Effector memory CD4-positive, alpha-beta T cell (primary cell): ENCODE data around the gene INSC.

Experiments
- DNase-seq, 3 donors: peaks; one replicate each; pipeline ENCODE4 v3.0.0-alpha.2; 2020
- H3K27ac ChIP-seq: 2 replicates; pipeline ENCODE4 v1.7.0; 2013; ENCODE audit warnings: mild to moderate bottlenecking, low read length, moderate library complexity; ENCODE audit not compliant: insufficient read depth, poor library complexity, severe bottlenecking
- H3K27me3 ChIP-seq: replicated peaks from 2 replicates; pipeline ENCODE4 v1.7.0; 2013; ENCODE audit warnings: mild to moderate bottlenecking, low read length; ENCODE audit not compliant: insufficient read depth, control insufficient read depth, poor library complexity, severe bottlenecking
- H3K36me3 ChIP-seq: 2 replicates; pipeline ENCODE4 v1.7.0; 2013; ENCODE audit warnings: mild to moderate bottlenecking, low read length, moderate library complexity; ENCODE audit not compliant: control insufficient read depth, insufficient read depth
- H3K4me1 ChIP-seq: 2 replicates; pipeline ENCODE4 v1.7.0; 2013; ENCODE audit warnings: low read length, mild to moderate bottlenecking; ENCODE audit not compliant: control insufficient read depth, insufficient read depth, poor library complexity, severe bottlenecking
- H3K4me3 ChIP-seq: 2 replicates; pipeline ENCODE4 v1.7.0; 2013; ENCODE audit warnings: low read length, low read depth, mild to moderate bottlenecking; ENCODE audit not compliant: insufficient read depth, poor library complexity, severe bottlenecking
- H3K9me3 ChIP-seq: 2 replicates; pipeline ENCODE4 v1.7.0; 2013; ENCODE audit warnings: mild to moderate bottlenecking, low read length, moderate library complexity; ENCODE audit not compliant: control insufficient read depth

Gene INSC

DNA sequence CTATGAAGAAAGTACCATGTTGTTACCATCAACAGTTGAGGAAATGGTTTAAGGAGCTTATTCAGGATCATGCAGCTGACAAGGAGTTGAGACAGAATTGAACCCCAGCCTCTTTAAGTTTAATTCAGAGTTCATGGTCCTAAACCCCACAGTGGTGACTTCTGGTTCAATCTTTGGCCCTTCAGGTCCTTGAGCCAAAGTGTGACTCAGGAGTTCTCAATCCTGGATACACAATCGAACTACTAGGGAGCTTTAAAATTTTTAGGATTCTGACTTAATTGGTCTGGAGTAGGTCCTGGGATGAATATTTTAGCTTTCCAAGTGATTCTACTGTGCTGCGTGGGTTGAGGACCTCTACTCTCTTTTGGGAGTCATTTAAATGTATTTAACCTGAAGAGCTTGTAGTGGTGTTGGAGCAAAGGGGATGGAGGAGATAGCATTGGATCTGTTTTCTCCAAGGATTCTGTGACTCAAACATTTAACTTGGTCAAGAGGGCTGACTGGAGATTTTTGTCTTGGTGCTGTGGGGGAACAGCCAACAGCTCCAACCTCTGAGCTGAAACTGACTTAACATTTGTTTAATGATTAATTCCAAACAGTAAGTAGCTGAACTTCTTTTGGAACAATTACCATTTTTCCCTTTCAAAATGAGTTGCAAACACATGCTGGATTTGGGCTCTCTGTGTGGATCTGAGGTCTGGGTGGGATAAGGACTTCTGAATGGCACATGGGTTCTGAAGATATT, 80.1 kb downstream of the INSC start:
- H3K27me3 ChIP-seq = no peaks in the 10 kb centered on the region
- DNase-seq = no peak
- no peaks in the 10 kb centered on the region for H3K4me1 ChIP-seq
- no peaks in the 10 kb centered on the region for H3K36me3 ChIP-seq
- H3K4me3 ChIP-seq = no peak overlapping the region
- H3K9me3 ChIP-seq = no peaks in the 10 kb centered on the region
- H3K27ac ChIP-seq = no peak overlapping the region

GRCh38 chr11:15195454-15196200, 80.9 kb downstream of the INSC start:
- Histone ChIP-seq H3K36me3 (no peaks in the 10 kb centered on the region), H3K9me3 (no peaks in the 10 kb centered on the region), H3K4me3 (no peak overlapping the region), H3K27ac (no peak overlapping the region), H3K27me3 (no peaks in the 10 kb centered on the region), H3K4me1 (no peaks in the 10 kb centered on the region)
- DNase-seq = no peak

- Histone ChIP-seq H3K4me3 (no peak overlapping the region), H3K27ac (no peak overlapping the region), H3K27me3 (no peaks in the 10 kb centered on the region), H3K4me1 (no peaks in the 10 kb centered on the region), H3K36me3 (no peaks in the 10 kb centered on the region), H3K9me3 (no peaks in the 10 kb centered on the region)
- no peak for DNase-seq
Measured at GRCh38 chr11:15196704-15197103, 82.0 kb downstream of the INSC start.

DNA sequence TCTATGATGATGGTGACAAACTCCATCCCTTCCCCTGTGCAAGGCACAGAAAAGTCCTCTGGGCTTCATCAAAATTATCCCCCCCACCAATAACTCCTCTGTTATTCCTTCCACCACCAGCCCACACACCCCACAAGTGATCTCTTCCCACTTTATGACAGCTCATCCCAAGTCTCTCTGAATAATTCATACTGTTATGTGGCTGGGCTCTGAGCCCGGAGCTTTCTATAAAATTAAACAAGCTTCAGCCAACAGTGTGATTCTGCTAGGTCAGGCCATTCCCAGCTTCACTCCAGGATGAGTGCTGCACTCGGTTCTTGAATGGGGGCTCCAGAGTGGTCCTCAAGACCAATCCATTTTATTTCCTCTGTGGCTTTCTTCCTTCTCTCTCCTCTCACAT, 83.0 kb downstream of the INSC start:
- Histone ChIP-seq H3K9me3 (no peaks in the 10 kb centered on the region), H3K4me3 (no peak overlapping the region), H3K27me3 (no peaks in the 10 kb centered on the region), H3K27ac (no peak overlapping the region), H3K4me1 (no peaks in the 10 kb centered on the region), H3K36me3 (no peaks in the 10 kb centered on the region)
- DNase-seq = no peak

- H3K27me3 ChIP-seq = no peaks in the 10 kb centered on the region
- no peak overlapping the region for H3K4me3 ChIP-seq
- H3K4me1 ChIP-seq = no peaks in the 10 kb centered on the region
- no peaks in the 10 kb centered on the region for H3K36me3 ChIP-seq
- no peak for DNase-seq
- no peaks in the 10 kb centered on the region for H3K9me3 ChIP-seq
- H3K27ac ChIP-seq = no peak overlapping the region
Measured at GRCh38 chr11:15198284-15198683, 83.6 kb downstream of the INSC start.

- H3K4me1 ChIP-seq = no peaks in the 10 kb centered on the region
- no peak overlapping the region for H3K4me3 ChIP-seq
- no peaks in the 10 kb centered on the region for H3K9me3 ChIP-seq
- H3K36me3 ChIP-seq = no peaks in the 10 kb centered on the region
- H3K27me3 ChIP-seq = no peaks in the 10 kb centered on the region
- no peak for DNase-seq
- H3K27ac ChIP-seq = no peak overlapping the region
Measured at GRCh38 chr11:15199693-15200092, 85.0 kb downstream of the INSC start.

GRCh38 chr11:15200696-15201095, 86.0 kb downstream of the INSC start:
- DNase-seq = no peak
- no peaks in the 10 kb centered on the region for H3K9me3 ChIP-seq
- no peak overlapping the region for H3K27ac ChIP-seq
- H3K36me3 ChIP-seq = no peaks in the 10 kb centered on the region
- H3K4me1 ChIP-seq = no peaks in the 10 kb centered on the region
- no peaks in the 10 kb centered on the region for H3K27me3 ChIP-seq
- no peak overlapping the region for H3K4me3 ChIP-seq

GRCh38 chr11:15201586-15201985, 86.9 kb downstream of the INSC start:
- no peak for DNase-seq
- H3K4me1 ChIP-seq = no peaks in the 10 kb centered on the region
- no peak overlapping the region for H3K4me3 ChIP-seq
- no peak overlapping the region for H3K27ac ChIP-seq
- H3K9me3 ChIP-seq = no peaks in the 10 kb centered on the region
- no peaks in the 10 kb centered on the region for H3K36me3 ChIP-seq
- no peaks in the 10 kb centered on the region for H3K27me3 ChIP-seq

- Histone ChIP-seq H3K36me3 (no peaks in the 10 kb centered on the region), H3K4me1 (no peaks in the 10 kb centered on the region), H3K27me3 (no peaks in the 10 kb centered on the region), H3K4me3 (no peak overlapping the region), H3K27ac (no peak overlapping the region), H3K9me3 (no peaks in the 10 kb centered on the region)
- no peak for DNase-seq
Measured at GRCh38 chr11:15202626-15203025, 87.9 kb downstream of the INSC start.

- no peaks in the 10 kb centered on the region for H3K9me3 ChIP-seq
Measured at GRCh38 chr11:15204711-15205110, 90.0 kb downstream of the INSC start.

More at GRCh38 chr11:15204711-15205110, 90.0 kb downstream of the INSC start:
- DNase-seq = no peak
- no peaks in the 10 kb centered on the region for H3K36me3 ChIP-seq
- H3K4me3 ChIP-seq = no peak overlapping the region
- H3K4me1 ChIP-seq = no peaks in the 10 kb centered on the region
- H3K27ac ChIP-seq = no peak overlapping the region
- H3K27me3 ChIP-seq = no peaks in the 10 kb centered on the region
